Endothelial cell of umbilical vein (primary cell): ENCODE data around the gene STH.

Experiments
- POLR2A ChIP-seq: IDR thresholded peaks from 2 replicates; pipeline ENCODE4 v1.6.1; 2012; ENCODE audit warnings: low read depth, mild to moderate bottlenecking, control low read depth, low read length
- TF ChIP-seq, protein P1 (sequence below), 2 donors: IDR thresholded peaks; 1 replicate in 1 of 2; 2 replicates in 1 of 2; pipeline ENCODE4 v1.5.1; 2011; ENCODE audit warnings: low read length in 2 of 2, mild to moderate bottlenecking in 2 of 2, moderate library complexity in 2 of 2, control low read depth in 1 of 2, inconsistent platforms in 1 of 2, low read depth in 1 of 2; ENCODE audit not compliant: insufficient read depth in 1 of 2; ENCODE audit errors: extremely low read depth in 1 of 2
- TF ChIP-seq, protein P2 (sequence below): IDR thresholded peaks from 2 replicates; pipeline ENCODE4 v1.6.1; 2011; ENCODE audit not compliant: insufficient read depth, insufficient read length

DNA sequence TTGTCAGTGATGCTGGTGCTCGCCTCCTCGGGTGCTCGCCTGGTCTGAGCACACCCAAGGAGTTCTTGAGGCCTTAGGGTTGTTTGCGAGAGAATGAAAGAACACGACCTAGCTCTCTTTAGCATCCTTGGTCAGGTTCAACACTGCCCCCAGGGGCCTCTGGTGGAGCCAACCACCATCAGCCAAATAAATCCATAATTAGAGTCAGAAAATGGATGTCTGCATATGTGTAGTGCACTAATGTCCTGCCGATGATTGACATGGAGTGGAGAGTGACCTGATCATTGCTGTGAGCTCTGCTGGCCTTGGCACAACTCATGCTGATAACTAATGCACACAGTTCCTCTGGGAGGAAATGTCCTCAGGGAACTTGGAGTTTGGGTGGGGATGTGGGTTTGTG is 8.2 kb upstream of the STH start:
- TF ChIP-seq, protein P1, sequence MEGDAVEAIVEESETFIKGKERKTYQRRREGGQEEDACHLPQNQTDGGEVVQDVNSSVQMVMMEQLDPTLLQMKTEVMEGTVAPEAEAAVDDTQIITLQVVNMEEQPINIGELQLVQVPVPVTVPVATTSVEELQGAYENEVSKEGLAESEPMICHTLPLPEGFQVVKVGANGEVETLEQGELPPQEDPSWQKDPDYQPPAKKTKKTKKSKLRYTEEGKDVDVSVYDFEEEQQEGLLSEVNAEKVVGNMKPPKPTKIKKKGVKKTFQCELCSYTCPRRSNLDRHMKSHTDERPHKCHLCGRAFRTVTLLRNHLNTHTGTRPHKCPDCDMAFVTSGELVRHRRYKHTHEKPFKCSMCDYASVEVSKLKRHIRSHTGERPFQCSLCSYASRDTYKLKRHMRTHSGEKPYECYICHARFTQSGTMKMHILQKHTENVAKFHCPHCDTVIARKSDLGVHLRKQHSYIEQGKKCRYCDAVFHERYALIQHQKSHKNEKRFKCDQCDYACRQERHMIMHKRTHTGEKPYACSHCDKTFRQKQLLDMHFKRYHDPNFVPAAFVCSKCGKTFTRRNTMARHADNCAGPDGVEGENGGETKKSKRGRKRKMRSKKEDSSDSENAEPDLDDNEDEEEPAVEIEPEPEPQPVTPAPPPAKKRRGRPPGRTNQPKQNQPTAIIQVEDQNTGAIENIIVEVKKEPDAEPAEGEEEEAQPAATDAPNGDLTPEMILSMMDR (IDR thresholded peaks at IDR 0.05; ENCODE audit: extremely low read depth in 1 of 2, insufficient read depth in 1 of 2, low read depth in 1 of 2, low read length in 2 of 2), result no peak
- no peak for TF ChIP-seq POLR2A
- TF ChIP-seq, protein P2, sequence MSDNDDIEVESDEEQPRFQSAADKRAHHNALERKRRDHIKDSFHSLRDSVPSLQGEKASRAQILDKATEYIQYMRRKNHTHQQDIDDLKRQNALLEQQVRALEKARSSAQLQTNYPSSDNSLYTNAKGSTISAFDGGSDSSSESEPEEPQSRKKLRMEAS, result no peak
